ENCODE results near the gene LRRC10B. TPM values are rescaled to one million over a fixed set of nuclear protein-coding genes. Genes with fewer than 3 reads are reported as not detected.

The LRRC10B gene
- total RNA-seq, 1 donor from 2014 or later, result not detected

DNA sequence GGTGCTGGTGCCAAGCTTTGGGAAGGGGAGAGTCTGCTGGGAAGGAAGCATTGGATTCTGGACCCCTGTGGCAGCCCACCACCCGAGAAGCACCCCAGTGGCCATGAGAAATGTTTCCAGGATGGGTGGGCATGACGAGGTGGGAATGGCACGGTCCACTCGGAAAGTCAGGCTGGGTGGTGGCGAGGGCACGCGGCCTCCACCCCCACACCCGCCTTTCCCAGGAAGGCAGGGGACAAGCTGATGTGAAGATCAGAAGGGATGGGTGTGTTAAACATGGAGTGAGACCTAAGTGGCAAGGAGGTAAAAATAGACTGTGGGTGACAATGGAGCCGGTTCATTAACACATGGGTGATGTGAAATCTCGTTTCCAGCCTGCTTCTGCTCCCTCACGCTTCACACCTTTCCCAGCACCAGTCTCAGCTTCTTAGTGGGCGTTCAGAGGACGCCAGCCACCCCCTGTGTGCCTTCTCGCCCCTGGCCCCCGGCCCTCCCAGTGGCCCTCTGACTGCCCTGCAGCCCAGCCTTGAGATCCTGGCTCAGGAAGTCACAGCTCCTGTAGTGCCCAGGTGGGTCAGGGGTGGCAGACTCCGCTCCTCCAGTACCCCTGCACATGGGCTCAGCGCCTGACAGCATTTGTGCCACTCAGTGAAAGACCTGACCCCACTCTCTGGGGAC, 27.6 kb downstream of the LRRC10B start:
- Histone ChIP-seq H3K36me3 (ENCODE audit: control insufficient read depth, insufficient read depth, low read length) (no peaks in the 10 kb centered on the region), H3K27me3 (ENCODE audit: control insufficient read depth, insufficient read depth, low read length) (peaks cover 4% of the 10 kb centered on the region), H3K4me3 (ENCODE audit: low read depth, low read length) (no peak overlapping the region)
- TF ChIP-seq, protein P1, sequence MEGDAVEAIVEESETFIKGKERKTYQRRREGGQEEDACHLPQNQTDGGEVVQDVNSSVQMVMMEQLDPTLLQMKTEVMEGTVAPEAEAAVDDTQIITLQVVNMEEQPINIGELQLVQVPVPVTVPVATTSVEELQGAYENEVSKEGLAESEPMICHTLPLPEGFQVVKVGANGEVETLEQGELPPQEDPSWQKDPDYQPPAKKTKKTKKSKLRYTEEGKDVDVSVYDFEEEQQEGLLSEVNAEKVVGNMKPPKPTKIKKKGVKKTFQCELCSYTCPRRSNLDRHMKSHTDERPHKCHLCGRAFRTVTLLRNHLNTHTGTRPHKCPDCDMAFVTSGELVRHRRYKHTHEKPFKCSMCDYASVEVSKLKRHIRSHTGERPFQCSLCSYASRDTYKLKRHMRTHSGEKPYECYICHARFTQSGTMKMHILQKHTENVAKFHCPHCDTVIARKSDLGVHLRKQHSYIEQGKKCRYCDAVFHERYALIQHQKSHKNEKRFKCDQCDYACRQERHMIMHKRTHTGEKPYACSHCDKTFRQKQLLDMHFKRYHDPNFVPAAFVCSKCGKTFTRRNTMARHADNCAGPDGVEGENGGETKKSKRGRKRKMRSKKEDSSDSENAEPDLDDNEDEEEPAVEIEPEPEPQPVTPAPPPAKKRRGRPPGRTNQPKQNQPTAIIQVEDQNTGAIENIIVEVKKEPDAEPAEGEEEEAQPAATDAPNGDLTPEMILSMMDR (IDR thresholded peaks at IDR 0.05; ENCODE audit: insufficient read depth, low read length, severe bottlenecking), result no peak
- DNase-seq (ENCODE audit: low read depth) (no peak), FAIRE-seq (peak; percentile 7)

DNA sequence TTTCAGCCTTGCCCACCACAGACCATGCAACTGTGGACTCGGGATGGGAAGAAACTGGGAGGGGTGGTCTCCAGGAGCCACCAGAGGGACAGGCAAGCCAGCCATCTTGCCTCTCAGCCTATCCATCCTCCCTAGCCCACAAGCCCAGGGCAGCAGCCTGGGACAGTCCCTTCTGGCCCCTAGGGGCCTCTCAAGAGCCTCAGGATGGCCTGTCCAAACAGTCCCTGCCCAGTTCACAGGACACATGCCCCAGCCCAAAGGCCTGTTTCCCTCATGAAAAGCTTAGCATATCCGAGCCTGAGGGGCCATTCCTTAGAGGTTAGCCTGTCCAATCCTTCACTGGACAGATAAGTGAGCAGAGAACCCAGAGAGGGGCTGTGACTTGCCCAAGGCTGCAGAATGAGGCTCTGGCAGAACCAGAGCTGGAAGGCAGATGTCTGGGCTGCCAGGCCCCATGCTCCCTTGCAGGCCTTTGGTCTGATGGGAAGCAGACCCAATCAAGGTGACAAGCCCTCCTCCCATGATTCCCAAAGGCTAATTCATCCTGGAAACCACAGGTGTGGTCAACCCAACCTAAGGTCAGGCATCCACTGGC, 28.2 kb downstream of the LRRC10B start:
- Histone ChIP-seq H3K36me3 (ENCODE audit: control insufficient read depth, insufficient read depth, low read length) (no peaks in the 10 kb centered on the region), H3K27me3 (ENCODE audit: control insufficient read depth, insufficient read depth, low read length) (peaks cover 4% of the 10 kb centered on the region), H3K4me3 (ENCODE audit: low read depth, low read length) (no peak overlapping the region)
- TF ChIP-seq, protein P1 (IDR thresholded peaks at IDR 0.05; ENCODE audit: insufficient read depth, low read length, severe bottlenecking), result no peak
- DNase-seq (ENCODE audit: low read depth) (no peak), FAIRE-seq (no peak)

DNA sequence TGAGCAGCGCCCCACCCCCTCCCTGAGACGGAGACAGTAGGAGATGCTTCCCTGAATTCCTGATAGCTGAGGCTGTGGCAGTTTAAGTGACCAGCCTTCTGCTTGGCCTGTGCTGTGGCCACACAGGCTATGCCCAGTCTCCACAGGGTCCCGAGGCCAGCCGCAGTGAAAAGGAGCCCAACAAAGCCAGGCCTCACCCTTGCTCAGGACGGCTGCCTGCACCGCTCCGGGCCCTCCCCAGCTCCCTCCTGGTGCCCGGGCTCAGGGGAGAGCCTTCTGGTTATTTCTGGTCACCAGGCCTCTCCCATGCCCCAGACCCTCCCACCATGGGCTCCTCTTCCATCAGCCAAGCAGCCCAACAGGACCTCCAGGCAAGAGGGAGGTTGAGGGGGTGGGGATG, 28.8 kb downstream of the LRRC10B start:
- no peak overlapping the region for H3K4me3 ChIP-seq (ENCODE audit: low read depth, low read length)
- TF ChIP-seq, protein P1 (IDR thresholded peaks at IDR 0.05; ENCODE audit: insufficient read depth, low read length, severe bottlenecking), result no peak
- FAIRE-seq (no peak), DNase-seq (ENCODE audit: low read depth) (no peak)
- peaks cover 4% of the 10 kb centered on the region for H3K27me3 ChIP-seq (ENCODE audit: control insufficient read depth, insufficient read depth, low read length)
- no peaks in the 10 kb centered on the region for H3K36me3 ChIP-seq (ENCODE audit: control insufficient read depth, insufficient read depth, low read length)

DNA sequence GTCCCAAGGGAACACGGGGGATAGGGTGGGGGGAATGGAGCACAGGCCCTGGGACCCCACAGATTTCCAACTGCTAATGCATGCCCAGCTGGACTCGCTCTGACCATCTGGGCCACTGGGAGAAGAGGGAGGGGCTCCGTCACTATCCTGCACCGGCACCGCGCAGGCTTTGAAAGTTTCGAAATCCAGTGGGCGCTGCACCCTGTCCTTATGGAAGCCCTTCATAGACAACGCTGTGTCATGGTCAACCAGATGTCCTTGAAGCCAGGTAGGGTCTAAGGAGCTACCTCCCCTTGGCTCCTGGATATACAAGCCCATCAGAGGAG, 30.1 kb downstream of the LRRC10B start:
- TF ChIP-seq, protein P1 (IDR thresholded peaks at IDR 0.05; ENCODE audit: insufficient read depth, low read length, severe bottlenecking), result no peak
- FAIRE-seq (no peak), DNase-seq (ENCODE audit: low read depth) (no peak)
- Histone ChIP-seq H3K4me3 (ENCODE audit: low read depth, low read length) (no peak overlapping the region), H3K36me3 (ENCODE audit: control insufficient read depth, insufficient read depth, low read length) (no peaks in the 10 kb centered on the region), H3K27me3 (ENCODE audit: control insufficient read depth, insufficient read depth, low read length) (peaks cover 4% of the 10 kb centered on the region)

DNA sequence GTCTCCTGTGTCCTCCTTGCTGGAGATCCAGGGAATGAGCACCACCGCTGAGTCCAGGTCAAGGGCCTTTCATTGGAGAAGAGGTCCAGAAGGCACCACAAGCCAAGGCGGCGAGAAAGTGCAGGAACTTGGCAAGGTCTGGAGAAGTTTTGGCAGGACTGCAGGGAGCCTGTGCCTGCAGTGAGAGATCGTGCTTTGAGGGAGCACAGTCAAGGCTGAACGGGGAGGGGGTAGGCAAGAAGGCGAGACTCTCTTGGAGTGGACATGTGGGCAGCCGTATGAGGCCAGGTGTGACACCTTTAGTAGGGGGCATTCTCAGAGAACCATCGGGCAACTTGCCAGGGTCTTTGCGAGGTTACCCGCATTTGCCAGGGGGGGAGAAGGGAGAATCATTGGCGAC, 30.5 kb downstream of the LRRC10B start:
- FAIRE-seq, result no peak
- Histone ChIP-seq H3K36me3 (ENCODE audit: control insufficient read depth, insufficient read depth, low read length) (no peaks in the 10 kb centered on the region), H3K4me3 (ENCODE audit: low read depth, low read length) (no peak overlapping the region), H3K27me3 (ENCODE audit: control insufficient read depth, insufficient read depth, low read length) (peaks cover 4% of the 10 kb centered on the region)
- TF ChIP-seq, protein P1 (IDR thresholded peaks at IDR 0.05; ENCODE audit: insufficient read depth, low read length, severe bottlenecking), result no peak
- DNase-seq (ENCODE audit: low read depth), result no peak

Data from bronchial epithelial cell (primary cell).